Fibroblast of lung (primary cell): ENCODE measurements around the gene CDYL2. TPM values are rescaled to one million over a fixed set of nuclear protein-coding genes. Genes with fewer than 3 reads are reported as not detected.

Source experiments
- DNase-seq, 2 donors: peaks; one replicate each; pipeline versions ENCODE4 v3.0.0 to v3.0.0-alpha.2; 2010; ENCODE audit warnings: low read depth in 2 of 2
- H2AFZ ChIP-seq: 2 replicates; pipeline ENCODE4 v1.5.1; 2012; ENCODE audit warnings: low read length, control low read depth, inconsistent platforms
- H3K27ac ChIP-seq: 2 replicates; pipeline ENCODE4 v1.5.1; 2011; ENCODE audit warnings: low read length, control low read depth; ENCODE audit not compliant: insufficient read depth
- H3K27me3 ChIP-seq: 2 replicates; pipeline ENCODE4 v1.5.1; 2011; ENCODE audit warnings: mild to moderate bottlenecking, low read length; ENCODE audit not compliant: control insufficient read depth, insufficient read depth
- H3K36me3 ChIP-seq: 2 replicates; pipeline ENCODE4 v1.5.1; 2011; ENCODE audit warnings: low read length; ENCODE audit not compliant: control insufficient read depth, insufficient read depth
- H3K4me1 ChIP-seq: 2 replicates; pipeline ENCODE4 v1.5.1; 2011; ENCODE audit warnings: low read length; ENCODE audit not compliant: control insufficient read depth, insufficient read depth; ENCODE audit errors: extremely low read depth
- H3K4me2 ChIP-seq: 2 replicates; pipeline ENCODE4 v1.5.1; 2011; ENCODE audit warnings: low read length, control low read depth; ENCODE audit not compliant: insufficient read depth; ENCODE audit errors: extremely low read depth
- H3K4me3 ChIP-seq, 4 experiments: fragments of 200-600 bp in 1 of 4; sonication (generic) in 1 of 4; replicated peaks in 1 of 4; 2 replicates each; pipeline ENCODE4 v1.5.1; 2011 to 2016; ENCODE audit warnings: low read length in 4 of 4, low read depth in 3 of 4, mild to moderate bottlenecking in 3 of 4, control low read depth in 2 of 4, inconsistent platforms in 1 of 4, mixed read lengths in 1 of 4; ENCODE audit not compliant: insufficient read depth in 1 of 4; ENCODE audit errors: control extremely low read depth in 1 of 4
- H3K79me2 ChIP-seq: 2 replicates; pipeline ENCODE4 v1.5.1; 2012; ENCODE audit warnings: mild to moderate bottlenecking, low read length, inconsistent platforms; ENCODE audit not compliant: control insufficient read depth, insufficient read depth
- H3K9ac ChIP-seq: 2 replicates; pipeline ENCODE4 v1.5.1; 2011; ENCODE audit warnings: mild to moderate bottlenecking, low read length, control low read depth; ENCODE audit not compliant: insufficient read depth
- H3K9me3 ChIP-seq: 2 replicates; pipeline ENCODE4 v1.5.1; 2012; ENCODE audit warnings: low read depth, low read length; ENCODE audit not compliant: control insufficient read depth, insufficient read depth
- H4K20me1 ChIP-seq: 2 replicates; pipeline ENCODE4 v1.5.1; 2011; ENCODE audit warnings: low read length; ENCODE audit not compliant: control insufficient read depth, insufficient read depth; ENCODE audit errors: extremely low read depth
- CTCF ChIP-seq, 2 donors: IDR thresholded peaks in 1 of 2; conservative IDR thresholded peaks in 1 of 2; 1 replicate in 1 of 2; 2 replicates in 1 of 2; pipeline ENCODE4 v1.5.1; 2011 to 2012; ENCODE audit warnings: low read length in 2 of 2, control low read depth in 1 of 2, inconsistent platforms in 1 of 2, low read depth in 1 of 2, mild to moderate bottlenecking in 1 of 2
- EZH2 ChIP-seq: IDR thresholded peaks from 2 replicates; pipeline ENCODE4 v1.5.1; 2012; ENCODE audit warnings: low read length, control low read depth, mild to moderate bottlenecking; ENCODE audit errors: missing control alignments
- polyA plus RNA-seq, 2 donors: library from polyadenylated mRNA; depleted of rRNA in 1 of 2; stranded (reverse) in 1 of 2; unstranded in 1 of 2; fragments of >200 nt; gene quantifications; 2 replicates each; pipeline ENCODE4 v1.2.1, GENCODE V29; 2011 to 2012; ENCODE audit warnings: missing spikeins in 1 of 2
- total RNA-seq: library from RNA; depleted of rRNA; stranded (reverse); fragments of >200 nt; gene quantifications from 2 replicates; pipeline ENCODE4 v1.2.1, GENCODE V29; 2014

The CDYL2 gene
- total and polyA plus RNA-seq, 2 donors (not counting 1 experiment from before 2014, with no cell fraction given), result 1.1 to 3.5 TPM

- Histone ChIP-seq H3K9ac (no peak overlapping the region), H3K4me2 (no peak overlapping the region), H3K27ac (no peak overlapping the region), H3K27me3 (no peaks in the 10 kb centered on the region), H2AFZ (no peak overlapping the region), H3K9me3 (no peaks in the 10 kb centered on the region), H3K4me3 (no peak overlapping the region), H4K20me1 (no peaks in the 10 kb centered on the region), H3K4me1 (no peaks in the 10 kb centered on the region), H3K79me2 (no peaks in the 10 kb centered on the region), H3K36me3 (no peaks in the 10 kb centered on the region)
- DNase-seq, result no peak
- TF ChIP-seq EZH2, result no peak
- no peak for TF ChIP-seq CTCF (conservative IDR thresholded peaks at IDR 0.05 in 1 of 2, IDR thresholded peaks at IDR 0.05 in 1 of 2; ENCODE audit: low read depth in 1 of 2, low read length in 2 of 2)
These were observed 28.9 kb downstream of the CDYL2 start for GRCh38 chr16:80775450-80775849.

- no peak for TF ChIP-seq EZH2
- TF ChIP-seq CTCF (conservative IDR thresholded peaks at IDR 0.05 in 1 of 2, IDR thresholded peaks at IDR 0.05 in 1 of 2; ENCODE audit: low read depth in 1 of 2, low read length in 2 of 2), result no peak
- Histone ChIP-seq H3K27me3 (no peaks in the 10 kb centered on the region), H3K9me3 (no peaks in the 10 kb centered on the region), H3K4me1 (no peaks in the 10 kb centered on the region), H3K9ac (no peak overlapping the region), H3K4me2 (no peak overlapping the region), H4K20me1 (no peaks in the 10 kb centered on the region), H3K27ac (no peak overlapping the region), H3K79me2 (no peaks in the 10 kb centered on the region), H2AFZ (no peak overlapping the region), H3K4me3 (no peak overlapping the region), H3K36me3 (no peaks in the 10 kb centered on the region)
- no peak for DNase-seq
These were observed 37.6 kb downstream of the CDYL2 start for GRCh38 chr16:80766798-80767197.

- Histone ChIP-seq H3K27ac (no peak overlapping the region), H3K27me3 (no peaks in the 10 kb centered on the region), H3K9me3 (no peaks in the 10 kb centered on the region), H3K79me2 (no peaks in the 10 kb centered on the region), H2AFZ (no peak overlapping the region), H3K4me1 (no peaks in the 10 kb centered on the region), H3K36me3 (no peaks in the 10 kb centered on the region), H3K4me3 (no peak overlapping the region), H3K9ac (no peak overlapping the region), H4K20me1 (no peaks in the 10 kb centered on the region), H3K4me2 (no peak overlapping the region)
- TF ChIP-seq CTCF (conservative IDR thresholded peaks at IDR 0.05 in 1 of 2, IDR thresholded peaks at IDR 0.05 in 1 of 2; ENCODE audit: low read depth in 1 of 2, low read length in 2 of 2), result no peak
- TF ChIP-seq EZH2, result no peak
- DNase-seq, result no peak
These were observed 44.8 kb downstream of the CDYL2 start for GRCh38 chr16:80759419-80760162.
